ENCODE results near the gene USP14. TPM values are rescaled to one million over a fixed set of nuclear protein-coding genes. Genes with fewer than 3 reads are reported as not detected.

The USP14 gene
- total and polyA plus RNA-seq, 2 experiments from 2014 or later, result 82.4 to 83.5 TPM

- no peak for TF ChIP-seq ZNF462 (CRISPR knock-in tag; IDR thresholded peaks at IDR 0.05)
Measured at GRCh38 chr18:191725-192124, 33.4 kb downstream of the USP14 start (continued).

GRCh38 chr18:192801-193200 lies 34.4 kb downstream of the USP14 start:
- peaks cover 21% of the 10 kb centered on the region for H4K20me1 ChIP-seq (replicated peaks; ENCODE audit: insufficient read depth)
- H3K79me2 ChIP-seq (replicated peaks; ENCODE audit: insufficient read depth), result peaks cover 73% of the 10 kb centered on the region
- H3F3A ChIP-seq (replicated peaks; ENCODE audit: low read depth), result no peaks in the 10 kb centered on the region
- H3K27ac Mint-ChIP-seq, result no peak overlapping the region
- no peaks in the 10 kb centered on the region for H3K27me3 ChIP-seq (ENCODE audit: insufficient read depth)
- ATAC-seq (no peak), DNase-seq (ENCODE audit: low spot score) (peak; percentile 9)
- H2AFZ ChIP-seq, result no peak overlapping the region
- H3K9me2 ChIP-seq (ENCODE audit: insufficient read depth), result no peaks in the 10 kb centered on the region
- H3K4me3 Mint-ChIP-seq, result no peak overlapping the region
- no peak overlapping the region for H3K27ac ChIP-seq (ENCODE audit: low read depth)
- peaks cover 3% of the 10 kb centered on the region; the same call in 1 of the 3 replicates for H3K4me1 Mint-ChIP-seq
- H3K9me3 Mint-ChIP-seq, result no peaks in the 10 kb centered on the region
- H3K27me3 Mint-ChIP-seq (ENCODE audit: insufficient read depth, low read depth, poor library complexity), result peaks cover 2% of the 10 kb centered on the region
- H3K4me1 ChIP-seq (ENCODE audit: insufficient read depth), result 0 out of 2 replicates have a peak, but pooled peaks cover 7% of the 10 kb centered on the region
- H3K4me3 ChIP-seq, result no peak overlapping the region
- H3K4me2 ChIP-seq, result no peak overlapping the region
- peaks cover 8% of the 10 kb centered on the region; the same call in 1 of the 2 replicates for H3K36me3 ChIP-seq (ENCODE audit: insufficient read depth)
- H3K36me3 Mint-ChIP-seq (ENCODE audit: low read depth), result peaks cover 26% of the 10 kb centered on the region
- TF ChIP-seq JUNB (IDR thresholded peaks at IDR 0.05; ENCODE audit: unreplicated experiment), result no peak
- no peak for TF ChIP-seq REST (IDR thresholded peaks at IDR 0.05; ENCODE audit: unreplicated experiment)
- TF ChIP-seq ZNF114 (CRISPR knock-in tag; IDR thresholded peaks at IDR 0.05), result no peak
- TF ChIP-seq ZNF331 (CRISPR knock-in tag; IDR thresholded peaks at IDR 0.05; ENCODE audit: low read depth), result no peak
- TF ChIP-seq STAT1 (IDR thresholded peaks at IDR 0.05; ENCODE audit: unreplicated experiment), result no peak
- no peak for TF ChIP-seq ETS1 (IDR thresholded peaks at IDR 0.05)
- TF ChIP-seq CREB1 (CRISPR knock-in tag; IDR thresholded peaks at IDR 0.05; ENCODE audit: low read depth), result no peak
- TF ChIP-seq NANOG (IDR thresholded peaks at IDR 0.05; ENCODE audit: borderline replicate concordance), result no peak
- no peak for TF ChIP-seq POLR2AphosphoS5 (IDR thresholded peaks at IDR 0.05; ENCODE audit: low read depth)
- no peak for TF ChIP-seq CTCF (conservative IDR thresholded peaks at IDR 0.05; ENCODE audit: low read depth in 2 of 2)
- TF ChIP-seq EZH2 (IDR thresholded peaks at IDR 0.05; ENCODE audit: low read depth, unreplicated experiment), result no peak

Data from GM23338 (cell line).